AG09319 (cell line): ENCODE results near the gene FEZF1.

ENCODE experiments used
- DNase-seq: peaks from one replicate; pipeline ENCODE4 v3.0.0-alpha.2; 2010; ENCODE audit warnings: low read depth; ENCODE audit errors: extremely low read depth
- CTCF ChIP-seq: IDR thresholded peaks from 2 replicates; pipeline ENCODE4 v1.5.1; 2011; ENCODE audit warnings: low read depth, mild to moderate bottlenecking, inconsistent platforms, low read length, moderate library complexity

The FEZF1 gene

GRCh38 chr7:122305475-122306319, 1.1 kb upstream of the FEZF1 start:
- no peak for DNase-seq
- TF ChIP-seq CTCF, result no peak

GRCh38 chr7:122304996-122305421, 459 bp upstream of the FEZF1 start:
- TF ChIP-seq CTCF, result no peak
- no peak for DNase-seq

GRCh38 chr7:122303531-122304318, 825 bp downstream of the FEZF1 start:
- no peak for DNase-seq
- TF ChIP-seq CTCF, result no peak

GRCh38 chr7:122302761-122303530, 1.6 kb downstream of the FEZF1 start:
- TF ChIP-seq CTCF, result no peak
- DNase-seq, result no peak

GRCh38 chr7:122301858-122302760, 2.4 kb downstream of the FEZF1 start:
- no peak for DNase-seq
- no peak for TF ChIP-seq CTCF

GRCh38 chr7:122300956-122301833, 3.4 kb downstream of the FEZF1 start:
- no peak for TF ChIP-seq CTCF
- no peak for DNase-seq
